ENCODE data around the gene E2F8. TPM values are rescaled to one million over a fixed set of nuclear protein-coding genes. Genes with fewer than 3 reads are reported as not detected.

E2F8 gene, protein sequence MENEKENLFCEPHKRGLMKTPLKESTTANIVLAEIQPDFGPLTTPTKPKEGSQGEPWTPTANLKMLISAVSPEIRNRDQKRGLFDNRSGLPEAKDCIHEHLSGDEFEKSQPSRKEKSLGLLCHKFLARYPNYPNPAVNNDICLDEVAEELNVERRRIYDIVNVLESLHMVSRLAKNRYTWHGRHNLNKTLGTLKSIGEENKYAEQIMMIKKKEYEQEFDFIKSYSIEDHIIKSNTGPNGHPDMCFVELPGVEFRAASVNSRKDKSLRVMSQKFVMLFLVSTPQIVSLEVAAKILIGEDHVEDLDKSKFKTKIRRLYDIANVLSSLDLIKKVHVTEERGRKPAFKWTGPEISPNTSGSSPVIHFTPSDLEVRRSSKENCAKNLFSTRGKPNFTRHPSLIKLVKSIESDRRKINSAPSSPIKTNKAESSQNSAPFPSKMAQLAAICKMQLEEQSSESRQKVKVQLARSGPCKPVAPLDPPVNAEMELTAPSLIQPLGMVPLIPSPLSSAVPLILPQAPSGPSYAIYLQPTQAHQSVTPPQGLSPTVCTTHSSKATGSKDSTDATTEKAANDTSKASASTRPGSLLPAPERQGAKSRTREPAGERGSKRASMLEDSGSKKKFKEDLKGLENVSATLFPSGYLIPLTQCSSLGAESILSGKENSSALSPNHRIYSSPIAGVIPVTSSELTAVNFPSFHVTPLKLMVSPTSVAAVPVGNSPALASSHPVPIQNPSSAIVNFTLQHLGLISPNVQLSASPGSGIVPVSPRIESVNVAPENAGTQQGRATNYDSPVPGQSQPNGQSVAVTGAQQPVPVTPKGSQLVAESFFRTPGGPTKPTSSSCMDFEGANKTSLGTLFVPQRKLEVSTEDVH
- polyA plus RNA-seq (2013) = 43.8 and 48.2 TPM in 2 replicates

DNA sequence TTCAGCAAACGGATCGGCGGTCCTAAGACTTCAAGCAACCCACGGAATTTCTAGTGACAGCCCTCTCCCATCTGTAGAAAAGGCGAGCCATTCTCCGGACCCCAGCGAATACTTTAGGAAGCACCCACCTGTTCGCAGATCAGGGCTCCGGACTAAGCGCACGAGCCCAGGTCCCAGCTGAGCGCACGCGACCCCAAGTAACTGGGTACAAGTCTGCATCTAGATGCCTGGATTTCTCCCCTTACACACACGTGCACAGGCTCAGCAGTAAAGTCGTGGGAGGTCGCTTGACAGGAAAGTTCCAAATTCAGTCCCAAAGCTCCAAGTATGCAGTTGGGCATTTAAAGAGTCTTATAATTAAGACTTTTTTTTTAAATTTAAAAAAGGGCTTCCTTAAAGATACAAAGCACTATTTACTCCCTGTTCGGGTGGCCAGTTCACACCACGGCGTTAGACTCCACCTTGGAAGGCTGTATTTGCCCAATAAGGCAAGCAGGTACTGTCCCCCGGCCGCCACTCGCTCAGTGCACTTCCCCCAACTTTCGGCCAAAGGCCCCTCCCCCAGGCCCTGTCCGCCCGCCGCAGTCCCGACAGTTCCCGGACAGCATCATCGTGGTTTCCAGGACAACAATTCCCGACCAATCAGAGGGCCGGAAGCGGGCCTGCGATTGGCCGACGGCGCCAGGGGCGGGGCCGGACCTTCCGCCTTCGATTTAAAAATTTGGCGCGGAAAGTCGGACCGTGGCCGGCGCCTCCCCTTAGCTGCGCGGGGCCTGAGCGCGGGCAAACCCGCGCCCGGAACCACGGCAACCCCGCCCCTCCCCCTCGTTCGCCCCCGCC, at the start of gene E2F8:
E2F8 (minus strand) TSS at position 526 of the 840 bp plus-strand sequence. CDS start 824 bp downstream, outside the sequence.
- H4K91ac ChIP-seq (ENCODE audit: low read depth, low read length) = peak within 1 kb of the TSS; percentile 93
- peak within 1 kb of the TSS; percentile 85 for H2BK5ac ChIP-seq (ENCODE audit: low read depth, low read length, poor library complexity)
- no peaks in the 10 kb centered on the region for H3K27me3 ChIP-seq (ENCODE audit: insufficient read depth, low read length)
- peak within 1 kb of the TSS; percentile 90 for H3K4ac ChIP-seq (ENCODE audit: low read depth, low read length)
- peak within 1 kb of the TSS; percentile 96 for H3K18ac ChIP-seq (ENCODE audit: low read length)
- H3K27ac ChIP-seq (ENCODE audit: low read depth, low read length) = peak within 1 kb of the TSS; percentile 70
- H3K4me2 ChIP-seq (ENCODE audit: low read length) = peak within 1 kb of the TSS; percentile 72
- H2BK120ac ChIP-seq (ENCODE audit: insufficient read depth, low read length, poor library complexity) = peak within 1 kb of the TSS; percentile 92
- H3K36me3 ChIP-seq (ENCODE audit: control insufficient read depth in 1 of 2, insufficient read depth in 2 of 2, low read length in 2 of 2) = peaks cover 3 to 8% of the 10 kb centered on the region in 2 experiments
- H3K23ac ChIP-seq (ENCODE audit: low read length) = no peak within 1 kb of the TSS
- H2AFZ ChIP-seq (ENCODE audit: insufficient read depth, low read length, poor library complexity) = peak within 1 kb of the TSS; percentile 99
- peak within 1 kb of the TSS; percentile 71 for H3K9ac ChIP-seq (ENCODE audit: low read length)
- H3K79me1 ChIP-seq (ENCODE audit: low read length) = peaks cover 25% of the 10 kb centered on the region
- peak within 1 kb of the TSS; percentile 88 for H4K12ac ChIP-seq (ENCODE audit: low read depth, low read length)
- peak within 1 kb of the TSS; percentile 88 for H3K4me3 ChIP-seq (ENCODE audit: low read depth, low read length)
- no peak within 1 kb of the TSS for H2BK12ac ChIP-seq (ENCODE audit: low read length)
- H3K14ac ChIP-seq (ENCODE audit: low read length) = peak within 1 kb of the TSS; percentile 93
- no peaks in the 10 kb centered on the region for H3K9me3 ChIP-seq (ENCODE audit: insufficient read depth, low read depth, low read length)
- no CpG with 5 or more reads among the region's 59 CpGs for WGBS (ENCODE audit: extremely low coverage, insufficient coverage, insufficient read length)
- H4K8ac ChIP-seq (ENCODE audit: low read depth, low read length) = peak within 1 kb of the TSS; percentile 90
- H2AK5ac ChIP-seq (ENCODE audit: low read length) = no peak within 1 kb of the TSS
- peaks cover 14% of the 10 kb centered on the region for H3K79me2 ChIP-seq (ENCODE audit: control insufficient read depth, insufficient read depth, low read length, poor library complexity)
- H3K4me1 ChIP-seq (ENCODE audit: control insufficient read depth in 1 of 2, insufficient read depth in 2 of 2, low read length in 2 of 2) = peaks cover 18 to 21% of the 10 kb centered on the region in 2 experiments
- peak; percentile 92 to 98 for DNase-seq

- Histone ChIP-seq H3K79me2 (ENCODE audit: control insufficient read depth, insufficient read depth, low read length, poor library complexity) (no peaks in the 10 kb centered on the region), H3K9me3 (ENCODE audit: insufficient read depth, low read depth, low read length) (no peaks in the 10 kb centered on the region), H4K12ac (ENCODE audit: low read depth, low read length) (no peak overlapping the region), H3K4me2 (ENCODE audit: low read length) (no peak overlapping the region), H2BK120ac (ENCODE audit: insufficient read depth, low read length, poor library complexity) (no peak overlapping the region), H3K18ac (ENCODE audit: low read length) (no peak overlapping the region), H2BK12ac (ENCODE audit: low read length) (no peak overlapping the region), H3K4me1 (ENCODE audit: control insufficient read depth in 1 of 2, insufficient read depth in 2 of 2, low read length in 2 of 2) (no peaks in the 10 kb centered on the region), H4K8ac (ENCODE audit: low read depth, low read length) (no peak overlapping the region), H3K27ac (ENCODE audit: low read depth, low read length) (no peak overlapping the region), H3K9ac (ENCODE audit: low read length) (no peak overlapping the region), H2BK5ac (ENCODE audit: low read depth, low read length, poor library complexity) (no peak overlapping the region), H3K4ac (ENCODE audit: low read depth, low read length) (no peak overlapping the region), H3K14ac (ENCODE audit: low read length) (no peak overlapping the region), H3K4me3 (ENCODE audit: low read depth, low read length) (no peak overlapping the region), H2AK5ac (ENCODE audit: low read length) (no peak overlapping the region), H3K23ac (ENCODE audit: low read length) (no peak overlapping the region), H2AFZ (ENCODE audit: insufficient read depth, low read length, poor library complexity) (no peak overlapping the region), H3K27me3 (ENCODE audit: insufficient read depth, low read length) (no peaks in the 10 kb centered on the region), H4K91ac (ENCODE audit: low read depth, low read length) (no peak overlapping the region), H3K79me1 (ENCODE audit: low read length) (no peaks in the 10 kb centered on the region), H3K36me3 (ENCODE audit: control insufficient read depth in 1 of 2, insufficient read depth in 2 of 2, low read length in 2 of 2) (no peaks in the 10 kb centered on the region)
- no peak for DNase-seq
- WGBS (ENCODE audit: extremely low coverage, insufficient coverage, insufficient read length) = no CpG with 5 or more reads among the region's 2 CpGs
Observed at GRCh38 chr11:19290356-19290755, 49.6 kb upstream of the E2F8 start.

DNA sequence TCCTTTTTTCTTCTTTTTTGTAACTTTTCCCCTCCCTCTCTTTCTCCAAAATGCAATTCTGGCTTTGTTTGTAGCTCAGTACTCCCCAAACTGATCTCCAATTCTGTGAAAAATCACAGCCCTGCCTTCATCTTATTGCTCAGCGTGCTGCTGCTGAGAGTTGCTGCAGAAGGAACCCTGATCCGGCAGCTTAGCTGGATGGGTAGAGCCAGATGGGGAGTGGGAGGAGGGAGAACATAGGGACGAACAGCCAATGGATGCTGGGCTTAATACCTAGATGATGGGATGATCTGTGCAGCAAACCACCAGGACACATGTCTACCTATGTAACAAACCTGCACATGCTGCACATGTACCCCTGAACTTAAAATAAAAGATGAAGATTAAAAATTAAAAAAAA, 47.5 kb upstream of the E2F8 start:
- Histone ChIP-seq H3K9ac (ENCODE audit: low read length) (no peak overlapping the region), H3K18ac (ENCODE audit: low read length) (no peak overlapping the region), H2BK120ac (ENCODE audit: insufficient read depth, low read length, poor library complexity) (no peak overlapping the region), H2BK5ac (ENCODE audit: low read depth, low read length, poor library complexity) (no peak overlapping the region), H2AFZ (ENCODE audit: insufficient read depth, low read length, poor library complexity) (no peak overlapping the region), H2AK5ac (ENCODE audit: low read length) (no peak overlapping the region), H3K27ac (ENCODE audit: low read depth, low read length) (no peak overlapping the region), H3K23ac (ENCODE audit: low read length) (no peak overlapping the region), H3K4me3 (ENCODE audit: low read depth, low read length) (no peak overlapping the region), H4K91ac (ENCODE audit: low read depth, low read length) (no peak overlapping the region), H3K9me3 (ENCODE audit: insufficient read depth, low read depth, low read length) (no peaks in the 10 kb centered on the region), H3K36me3 (ENCODE audit: control insufficient read depth in 1 of 2, insufficient read depth in 2 of 2, low read length in 2 of 2) (no peaks in the 10 kb centered on the region), H2BK12ac (ENCODE audit: low read length) (no peak overlapping the region), H4K12ac (ENCODE audit: low read depth, low read length) (no peak overlapping the region), H3K79me2 (ENCODE audit: control insufficient read depth, insufficient read depth, low read length, poor library complexity) (no peaks in the 10 kb centered on the region), H3K4ac (ENCODE audit: low read depth, low read length) (no peak overlapping the region), H3K14ac (ENCODE audit: low read length) (no peak overlapping the region), H4K8ac (ENCODE audit: low read depth, low read length) (no peak overlapping the region), H3K4me2 (ENCODE audit: low read length) (no peak overlapping the region), H3K4me1 (ENCODE audit: control insufficient read depth in 1 of 2, insufficient read depth in 2 of 2, low read length in 2 of 2) (peaks cover 0 to 6% of the 10 kb centered on the region in 2 experiments), H3K79me1 (ENCODE audit: low read length) (no peaks in the 10 kb centered on the region), H3K27me3 (ENCODE audit: insufficient read depth, low read length) (no peaks in the 10 kb centered on the region)
- no peak for DNase-seq
- WGBS (ENCODE audit: extremely low coverage, insufficient coverage, insufficient read length) = no CpG with 5 or more reads among the region's 3 CpGs

- Histone ChIP-seq H3K79me2 (ENCODE audit: control insufficient read depth, insufficient read depth, low read length, poor library complexity) (no peaks in the 10 kb centered on the region), H3K79me1 (ENCODE audit: low read length) (no peaks in the 10 kb centered on the region), H3K18ac (ENCODE audit: low read length) (no peak overlapping the region), H2BK120ac (ENCODE audit: insufficient read depth, low read length, poor library complexity) (no peak overlapping the region), H3K4me3 (ENCODE audit: low read depth, low read length) (no peak overlapping the region), H3K4ac (ENCODE audit: low read depth, low read length) (no peak overlapping the region), H3K27ac (ENCODE audit: low read depth, low read length) (no peak overlapping the region), H3K9ac (ENCODE audit: low read length) (no peak overlapping the region), H3K23ac (ENCODE audit: low read length) (no peak overlapping the region), H3K9me3 (ENCODE audit: insufficient read depth, low read depth, low read length) (no peaks in the 10 kb centered on the region), H2BK12ac (ENCODE audit: low read length) (no peak overlapping the region), H2BK5ac (ENCODE audit: low read depth, low read length, poor library complexity) (no peak overlapping the region), H4K91ac (ENCODE audit: low read depth, low read length) (no peak overlapping the region), H2AFZ (ENCODE audit: insufficient read depth, low read length, poor library complexity) (no peak overlapping the region), H3K4me2 (ENCODE audit: low read length) (no peak overlapping the region), H3K36me3 (ENCODE audit: control insufficient read depth in 1 of 2, insufficient read depth in 2 of 2, low read length in 2 of 2) (no peaks in the 10 kb centered on the region), H3K14ac (ENCODE audit: low read length) (no peak overlapping the region), H2AK5ac (ENCODE audit: low read length) (no peak overlapping the region), H3K27me3 (ENCODE audit: insufficient read depth, low read length) (no peaks in the 10 kb centered on the region), H4K8ac (ENCODE audit: low read depth, low read length) (no peak overlapping the region), H3K4me1 (ENCODE audit: control insufficient read depth in 1 of 2, insufficient read depth in 2 of 2, low read length in 2 of 2) (peaks cover 0 to 6% of the 10 kb centered on the region in 2 experiments), H4K12ac (ENCODE audit: low read depth, low read length) (no peak overlapping the region)
- DNase-seq = no peak
- WGBS (ENCODE audit: extremely low coverage, insufficient coverage, insufficient read length) = no CpG with 5 or more reads among the region's 4 CpGs
Observed at GRCh38 chr11:19286411-19286810, 45.7 kb upstream of the E2F8 start.
